HPDE6-E6E7 (cell line): ENCODE data around the gene LDHAL6B.
"Not testable (repeated sequence)": the region's sequence is repeated elsewhere in the genome, so short reads cannot be mapped to it uniquely, and the experiment has no call there.

Source experiments
- DNase-seq: peaks from one replicate; pipeline ENCODE4 v3.0.0; 2011; ENCODE audit warnings: missing footprints; ENCODE audit errors: extremely low spot score

LDHAL6B gene

GRCh38 chr15:59206623-59207183 lies at the start of gene LDHAL6B:
Gene LDHAL6B, plus strand, starts transcription at chr15:59206843. Its CDS starts 98 bp downstream, at chr15:59206941.
- DNase-seq = no peak

GRCh38 chr15:59157396-59157795 lies 49.2 kb upstream of the LDHAL6B start:
- DNase-seq = no peak

- DNase-seq = no peak
Observed at GRCh38 chr15:59157840-59158700, 48.6 kb upstream of the LDHAL6B start.

GRCh38 chr15:59158701-59159034 lies 48.0 kb upstream of the LDHAL6B start:
- DNase-seq = no peak

- no peak for DNase-seq
Observed at GRCh38 chr15:59159210-59159609, 47.4 kb upstream of the LDHAL6B start.

- no peak for DNase-seq
Observed at GRCh38 chr15:59160880-59161593, 45.6 kb upstream of the LDHAL6B start.

- not testable (repeated sequence) for DNase-seq
Observed at GRCh38 chr15:59162080-59162479, 44.6 kb upstream of the LDHAL6B start.

- peak; percentile 63 for DNase-seq
Observed at GRCh38 chr15:59165726-59166125, 40.9 kb upstream of the LDHAL6B start.

- DNase-seq = no peak
Observed at GRCh38 chr15:59166166-59166565, 40.5 kb upstream of the LDHAL6B start.

GRCh38 chr15:59166601-59167265 lies 39.9 kb upstream of the LDHAL6B start:
- DNase-seq = no peak

- DNase-seq = no peak
Observed at GRCh38 chr15:59168536-59168935, 38.1 kb upstream of the LDHAL6B start.

- DNase-seq = no peak
Observed at GRCh38 chr15:59169251-59169708, 37.4 kb upstream of the LDHAL6B start.

- DNase-seq = peak; percentile 66
Observed at GRCh38 chr15:59170295-59171066, 36.2 kb upstream of the LDHAL6B start.

GRCh38 chr15:59171067-59171397 lies 35.6 kb upstream of the LDHAL6B start:
- DNase-seq = no peak

GRCh38 chr15:59172289-59172901 lies 34.2 kb upstream of the LDHAL6B start:
- DNase-seq = no peak

- no peak for DNase-seq
Observed at GRCh38 chr15:59173194-59173593, 33.4 kb upstream of the LDHAL6B start.

- no peak for DNase-seq
Observed at GRCh38 chr15:59174151-59174834, 32.4 kb upstream of the LDHAL6B start.

- DNase-seq = no peak
Observed at GRCh38 chr15:59174835-59175831, 31.5 kb upstream of the LDHAL6B start.

- DNase-seq = no peak
Observed at GRCh38 chr15:59176653-59177316, 29.9 kb upstream of the LDHAL6B start.
